A549 (cell line): ENCODE measurements around the gene SERPINF2. TPM values are rescaled to one million over a fixed set of nuclear protein-coding genes. Genes with fewer than 3 reads are reported as not detected.

Experiments used
- ATAC-seq, 2 experiments: fragments of 200-7000 bp in 1 of 2; fragments of >200 bp in 1 of 2; cut with Nextera tagmentation in 1 of 2; cut with Tn5 transposase in 1 of 2; 3 replicates each; pipeline versions ENCODE4 v1.8.0 to v1.9.1; 2018 to 2020; ENCODE audit warnings: mild to moderate bottlenecking in 1 of 2, moderate library complexity in 1 of 2
- CTCF ChIA-PET: fragments of 300-600 bp; sonication (Branson Sonifier 250); formaldehyde crosslinking; extraction: SDS; loops from one replicate; lab custom pipeline; 2021; ENCODE audit warnings: antibody characterized with exemption, inconsistent platforms; lab: Yijun Ruan, JAX
- POLR2A ChIA-PET: fragments of 350-600 bp; formaldehyde crosslinking; extraction: SDS; loops from one replicate; lab custom pipeline; 2021; ENCODE audit warnings: antibody characterized with exemption, inconsistent platforms; lab: Yijun Ruan, JAX
- DNase-seq, 2 experiments: peaks; one replicate each; pipeline versions ENCODE4 v3.0.0 to v3.0.0-alpha.2; 2011 to 2016; ENCODE audit warnings: low read depth in 1 of 2, low spot score in 1 of 2
- FAIRE-seq: peaks from 2 replicates; lab custom pipeline; 2011; peaks lifted over from hg19 to GRCh38; lab: Jason Lieb, UNC
- H3K27ac ChIP-seq, 2 experiments: fragments of >200 bp; sonication (Bioruptor Twin); formaldehyde crosslinking; 3 replicates each; pipeline ENCODE4 v1.5.1; 2016 to 2017
- H3K4me1 ChIP-seq: fragments of >200 bp; sonication (Bioruptor Twin); formaldehyde crosslinking; 3 replicates; pipeline ENCODE4 v1.6.1; 2016
- H3K4me2 ChIP-seq: fragments of >200 bp; sonication (Bioruptor Twin); formaldehyde crosslinking; 3 replicates; pipeline ENCODE4 v1.6.1; 2016
- H3K4me3 ChIP-seq: fragments of >200 bp; sonication (Bioruptor Twin); formaldehyde crosslinking; 3 replicates; pipeline ENCODE4 v1.5.1; 2016
- H3K9me3 ChIP-seq: fragments of >200 bp; sonication (Bioruptor Twin); formaldehyde crosslinking; 3 replicates; pipeline ENCODE4 v1.6.1; 2016
- BHLHE40 ChIP-seq: IDR thresholded peaks from 2 replicates; pipeline ENCODE4 v1.6.1; 2012; ENCODE audit warnings: low read depth, low read length, inconsistent platforms
- CBX2 ChIP-seq: fragments of 200-600 bp; sonication (generic); IDR thresholded peaks from 2 replicates; pipeline ENCODE4 v1.6.1; 2016; ENCODE audit warnings: low read depth, mild to moderate bottlenecking, borderline replicate concordance
- CBX8 ChIP-seq: fragments of 200-600 bp; sonication (generic); IDR thresholded peaks from 2 replicates; pipeline ENCODE4 v1.6.1; 2016
- CEBPB ChIP-seq, 2 experiments: fragments of >200 bp in 1 of 2; sonication (Bioruptor Twin) in 1 of 2; formaldehyde crosslinking in 1 of 2; IDR thresholded peaks; 2 replicates each; pipeline ENCODE4 v1.6.1; 2012 to 2016
- EP300 ChIP-seq, 2 experiments: fragments of >200 bp; sonication (Bioruptor Twin); formaldehyde crosslinking; IDR thresholded peaks; 2 replicates in 1 of 2; 3 replicates in 1 of 2; pipeline ENCODE4 v1.6.1; 2016 to 2017
- ESRRA ChIP-seq: fragments of 150-350 bp; IDR thresholded peaks from 2 replicates; pipeline ENCODE4 v1.6.1; 2014; ENCODE audit warnings: mild to moderate bottlenecking, low read length, borderline replicate concordance
- FOSB ChIP-seq: fragments of 250-450 bp; sonication (Bioruptor Pico); IDR thresholded peaks from 2 replicates; pipeline ENCODE4 v1.5.0; 2020; ENCODE audit warnings: mild to moderate bottlenecking, moderate library complexity
- HOXA7 ChIP-seq: fragments of 250-450 bp; sonication (Bioruptor Pico); IDR thresholded peaks from 2 replicates; pipeline ENCODE4 v1.5.0; 2020; ENCODE audit warnings: mild to moderate bottlenecking, moderate library complexity
- HOXB13 ChIP-seq: fragments of 250-450 bp; sonication (Bioruptor Pico); IDR thresholded peaks from 2 replicates; pipeline ENCODE4 v1.5.0; 2020; ENCODE audit warnings: low read depth, mild to moderate bottlenecking, moderate library complexity
- JUN ChIP-seq, 2 experiments: fragments of >200 bp; sonication (Bioruptor Twin); formaldehyde crosslinking; IDR thresholded peaks; 2 replicates in 1 of 2; 3 replicates in 1 of 2; pipeline ENCODE4 v1.6.1; 2016 to 2017
- JUNB ChIP-seq: fragments of >200 bp; sonication (Bioruptor Twin); formaldehyde crosslinking; IDR thresholded peaks from 2 replicates; pipeline ENCODE4 v1.6.1; 2016
- KDM1A ChIP-seq: fragments of 200-600 bp; sonication (generic); IDR thresholded peaks from 2 replicates; pipeline ENCODE4 v1.6.1; 2016; ENCODE audit warnings: low read depth, mild to moderate bottlenecking
- POLR2A ChIP-seq: IDR thresholded peaks from 2 replicates; pipeline ENCODE4 v1.6.1; 2012; ENCODE audit warnings: mild to moderate bottlenecking, low read length
- POLR2AphosphoS2 ChIP-seq: conservative IDR thresholded peaks from 2 replicates; pipeline ENCODE4 v1.6.1; 2012; ENCODE audit warnings: low read length, improper control_type of control experiment, inconsistent platforms
- RCOR1 ChIP-seq: fragments of 150-350 bp; IDR thresholded peaks from 2 replicates; pipeline ENCODE4 v1.6.1; 2014; ENCODE audit warnings: antibody characterized with exemption, low read length, low read depth
- RFX5 ChIP-seq: fragments of 450-650 bp; IDR thresholded peaks from 2 replicates; pipeline ENCODE4 v1.7.1; 2014; ENCODE audit warnings: antibody characterized with exemption, mild to moderate bottlenecking, moderate library complexity
- SMC3 ChIP-seq: fragments of >200 bp; sonication (Bioruptor Twin); formaldehyde crosslinking; IDR thresholded peaks from 3 replicates; pipeline ENCODE4 v1.6.1; 2018; ENCODE audit warnings: inconsistent platforms
- ZFP36 ChIP-seq: fragments of 450-650 bp; IDR thresholded peaks from 2 replicates; pipeline ENCODE4 v1.6.1; 2014; ENCODE audit warnings: borderline replicate concordance; ENCODE audit not compliant: partially characterized antibody
- ZNF302 ChIP-seq: fragments of 250-450 bp; sonication (Bioruptor Pico); IDR thresholded peaks from 2 replicates; pipeline ENCODE4 v1.9.0; 2021; ENCODE audit warnings: inconsistent platforms, mild to moderate bottlenecking, moderate library complexity
- WGBS: methylation state at CpG from one replicate; pipeline ENCODE4 v1.1.6; 2017; ENCODE audit errors: missing lambda C conversion rate; 5-methylcytosine and 5-hydroxymethylcytosine counted together
- polyA plus RNA-seq, 4 experiments: library from polyadenylated mRNA; depleted of rRNA in 3 of 4; stranded (reverse); fragments of >200 nt; fragmentation: RNase III in 1 of 4; extraction: RNeasy Plus Mini Kit Qiagen cat#74134 plus additional on column Dnase treatment in 1 of 4; gene quantifications; 2 replicates in 3 of 4; 3 replicates in 1 of 4; pipeline ENCODE4 v1.2.3, GENCODE V29; 2011 to 2017
- TF ChIP-seq, protein P1 (sequence below): fragments of >200 bp; sonication (Bioruptor Twin); formaldehyde crosslinking; IDR thresholded peaks from 3 replicates; pipeline ENCODE4 v1.5.1; 2016
- TF ChIP-seq, protein P2 (sequence below): fragments of 250-450 bp; sonication (Bioruptor Pico); IDR thresholded peaks from 2 replicates; pipeline ENCODE4 v1.5.0; 2020; ENCODE audit warnings: low read depth, mild to moderate bottlenecking, moderate library complexity
- TF ChIP-seq, protein P3 (sequence below): IDR thresholded peaks from 2 replicates; pipeline ENCODE4 v1.6.1; 2012
- TF ChIP-seq, protein P4 (sequence below): IDR thresholded peaks from 2 replicates; pipeline ENCODE4 v1.6.1; 2012; ENCODE audit warnings: low read depth, borderline replicate concordance
- TF ChIP-seq, protein P5 (sequence below): fragments of 250-450 bp; sonication (Bioruptor Pico); IDR thresholded peaks from 2 replicates; pipeline ENCODE4 v1.5.0; 2021; ENCODE audit warnings: mild to moderate bottlenecking, moderate library complexity, borderline replicate concordance

SERPINF2 gene
- polyA plus RNA-seq, 2 of the 4 experiments (the other 2 are of a cell fraction) = 2.1 to 2.9 TPM

DNA sequence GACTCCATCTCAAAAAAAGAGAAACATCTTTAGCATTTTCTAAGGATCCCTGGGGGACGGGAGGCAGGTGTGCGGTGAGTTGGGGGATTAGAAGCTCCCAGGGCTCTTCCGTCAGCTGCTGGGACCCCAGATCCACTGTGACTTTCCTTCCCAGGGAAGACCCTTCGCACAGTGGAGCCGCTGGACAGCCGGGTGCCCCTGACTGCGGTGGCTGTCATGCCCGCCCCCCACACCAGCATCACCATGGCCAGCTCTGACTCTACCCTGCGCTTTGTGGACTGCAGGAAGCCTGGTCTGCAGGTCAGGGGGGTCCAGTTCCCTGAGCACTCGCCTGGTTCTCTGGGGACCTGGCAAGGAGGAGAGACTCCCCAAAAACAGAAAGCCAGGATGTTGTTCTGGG is 7.3 kb upstream of the SERPINF2 start:
- CTCF ChIA-PET = interaction anchor here (0.8 to 1.5 kb wide), 3 partner anchors 14 to 290 kb away, joined by 3 to 4 read pairs (median 3); partner anchors contain the start of gene RTN4RL1
- H3K4me3 ChIP-seq = no peak overlapping the region
- FAIRE-seq = no peak
- ATAC-seq = no peak
- DNase-seq = no peak
- TF ChIP-seq RFX5 (no peak), CBX2 (no peak), JUNB (no peak), POLR2A (no peak), FOSB (no peak), CBX8 (no peak), BHLHE40 (no peak), POLR2AphosphoS2 (no peak), ZNF302 (CRISPR knock-in tag) (no peak), CEBPB (IDR thresholded peaks at IDR 0.05) (no peak), HOXA7 (CRISPR knock-in tag) (no peak)
- TF ChIP-seq, protein P1, sequence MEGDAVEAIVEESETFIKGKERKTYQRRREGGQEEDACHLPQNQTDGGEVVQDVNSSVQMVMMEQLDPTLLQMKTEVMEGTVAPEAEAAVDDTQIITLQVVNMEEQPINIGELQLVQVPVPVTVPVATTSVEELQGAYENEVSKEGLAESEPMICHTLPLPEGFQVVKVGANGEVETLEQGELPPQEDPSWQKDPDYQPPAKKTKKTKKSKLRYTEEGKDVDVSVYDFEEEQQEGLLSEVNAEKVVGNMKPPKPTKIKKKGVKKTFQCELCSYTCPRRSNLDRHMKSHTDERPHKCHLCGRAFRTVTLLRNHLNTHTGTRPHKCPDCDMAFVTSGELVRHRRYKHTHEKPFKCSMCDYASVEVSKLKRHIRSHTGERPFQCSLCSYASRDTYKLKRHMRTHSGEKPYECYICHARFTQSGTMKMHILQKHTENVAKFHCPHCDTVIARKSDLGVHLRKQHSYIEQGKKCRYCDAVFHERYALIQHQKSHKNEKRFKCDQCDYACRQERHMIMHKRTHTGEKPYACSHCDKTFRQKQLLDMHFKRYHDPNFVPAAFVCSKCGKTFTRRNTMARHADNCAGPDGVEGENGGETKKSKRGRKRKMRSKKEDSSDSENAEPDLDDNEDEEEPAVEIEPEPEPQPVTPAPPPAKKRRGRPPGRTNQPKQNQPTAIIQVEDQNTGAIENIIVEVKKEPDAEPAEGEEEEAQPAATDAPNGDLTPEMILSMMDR = no peak
- TF ChIP-seq, protein P2, sequence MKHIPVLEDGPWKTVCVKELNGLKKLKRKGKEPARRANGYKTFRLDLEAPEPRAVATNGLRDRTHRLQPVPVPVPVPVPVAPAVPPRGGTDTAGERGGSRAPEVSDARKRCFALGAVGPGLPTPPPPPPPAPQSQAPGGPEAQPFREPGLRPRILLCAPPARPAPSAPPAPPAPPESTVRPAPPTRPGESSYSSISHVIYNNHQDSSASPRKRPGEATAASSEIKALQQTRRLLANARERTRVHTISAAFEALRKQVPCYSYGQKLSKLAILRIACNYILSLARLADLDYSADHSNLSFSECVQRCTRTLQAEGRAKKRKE (CRISPR knock-in tag) = no peak
- TF ChIP-seq, protein P3, sequence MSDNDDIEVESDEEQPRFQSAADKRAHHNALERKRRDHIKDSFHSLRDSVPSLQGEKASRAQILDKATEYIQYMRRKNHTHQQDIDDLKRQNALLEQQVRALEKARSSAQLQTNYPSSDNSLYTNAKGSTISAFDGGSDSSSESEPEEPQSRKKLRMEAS = no peak
- TF ChIP-seq, protein P4, sequence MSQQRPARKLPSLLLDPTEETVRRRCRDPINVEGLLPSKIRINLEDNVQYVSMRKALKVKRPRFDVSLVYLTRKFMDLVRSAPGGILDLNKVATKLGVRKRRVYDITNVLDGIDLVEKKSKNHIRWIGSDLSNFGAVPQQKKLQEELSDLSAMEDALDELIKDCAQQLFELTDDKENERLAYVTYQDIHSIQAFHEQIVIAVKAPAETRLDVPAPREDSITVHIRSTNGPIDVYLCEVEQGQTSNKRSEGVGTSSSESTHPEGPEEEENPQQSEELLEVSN = no peak
- TF ChIP-seq, all 56 proteins: peak for 0
- POLR2A ChIA-PET = no interaction called here
- no peak overlapping the region; the same call in 2 of the 3 replicates for H3K4me2 ChIP-seq
- H3K9me3 ChIP-seq = no peaks in the 10 kb centered on the region
- H3K27ac ChIP-seq = peak overlapping the region in 1 of 2 experiments; percentile 84; a peak in 3 of 6 replicates
- H3K4me1 ChIP-seq = peaks cover 27% of the 10 kb centered on the region
- WGBS = 97% methylated on average over 10 of the region's 10 CpGs

DNA sequence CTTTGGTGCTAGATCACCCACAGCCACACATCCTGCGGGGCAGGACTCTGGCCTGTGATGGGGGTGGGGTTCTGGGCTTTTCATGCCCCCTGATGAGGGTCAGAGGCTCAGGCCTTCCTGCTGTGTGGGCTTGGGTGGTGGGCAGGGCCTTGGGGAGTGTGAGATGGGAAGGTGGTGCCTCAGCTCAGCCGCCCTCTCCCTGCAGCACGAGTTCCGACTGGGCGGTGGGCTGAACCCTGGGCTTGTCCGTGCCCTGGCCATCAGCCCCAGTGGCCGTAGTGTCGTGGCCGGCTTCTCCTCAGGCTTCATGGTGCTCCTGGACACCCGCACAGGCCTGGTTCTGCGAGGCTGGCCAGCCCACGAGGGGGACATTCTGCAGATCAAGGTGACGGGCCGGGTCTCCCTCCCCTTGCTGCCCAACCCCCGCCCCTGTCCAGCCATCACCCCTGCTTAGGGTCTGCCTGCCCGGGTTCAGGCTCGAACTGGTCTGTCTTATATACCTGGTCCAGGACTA is 6.8 kb upstream of the SERPINF2 start:
- DNase-seq (no peak), FAIRE-seq (no peak), ATAC-seq (peak; percentile 9 to 14; a peak in 3 of 6 replicates)
- H3K4me1 ChIP-seq = peaks cover 23% of the 10 kb centered on the region
- no peak overlapping the region for H3K4me3 ChIP-seq
- POLR2A ChIA-PET = no interaction called here
- CTCF ChIA-PET = interaction anchor here (0.8 to 1.9 kb wide), 8 partner anchors 14 to 289 kb away, joined by 3 to 12 read pairs (median 4); partner anchors contain the start of gene RTN4RL1
- 80% methylated on average over 13 of the region's 17 CpGs for WGBS
- H3K9me3 ChIP-seq = no peaks in the 10 kb centered on the region
- H3K27ac ChIP-seq = peak overlapping the region; percentile 53 to 84
- peak overlapping the region; percentile 75 for H3K4me2 ChIP-seq
- TF ChIP-seq, protein P4 = no peak
- TF ChIP-seq KDM1A = no peak
- no peak for TF ChIP-seq ESRRA
- no peak for TF ChIP-seq ZFP36
- TF ChIP-seq, protein P5, sequence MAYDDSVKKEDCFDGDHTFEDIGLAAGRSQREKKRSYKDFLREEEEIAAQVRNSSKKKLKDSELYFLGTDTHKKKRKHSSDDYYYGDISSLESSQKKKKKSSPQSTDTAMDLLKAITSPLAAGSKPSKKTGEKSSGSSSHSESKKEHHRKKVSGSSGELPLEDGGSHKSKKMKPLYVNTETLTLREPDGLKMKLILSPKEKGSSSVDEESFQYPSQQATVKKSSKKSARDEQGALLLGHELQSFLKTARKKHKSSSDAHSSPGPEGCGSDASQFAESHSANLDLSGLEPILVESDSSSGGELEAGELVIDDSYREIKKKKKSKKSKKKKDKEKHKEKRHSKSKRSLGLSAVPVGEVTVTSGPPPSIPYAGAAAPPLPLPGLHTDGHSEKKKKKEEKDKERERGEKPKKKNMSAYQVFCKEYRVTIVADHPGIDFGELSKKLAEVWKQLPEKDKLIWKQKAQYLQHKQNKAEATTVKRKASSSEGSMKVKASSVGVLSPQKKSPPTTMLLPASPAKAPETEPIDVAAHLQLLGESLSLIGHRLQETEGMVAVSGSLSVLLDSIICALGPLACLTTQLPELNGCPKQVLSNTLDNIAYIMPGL (CRISPR knock-in tag) = no peak
- TF ChIP-seq, protein P3 = no peak
- TF ChIP-seq EP300 (IDR thresholded peaks at IDR 0.05) = no peak
- no peak for TF ChIP-seq HOXB13 (CRISPR knock-in tag)
- no peak for TF ChIP-seq JUN (IDR thresholded peaks at IDR 0.05)
- TF ChIP-seq SMC3 = no peak
- no peak for TF ChIP-seq RCOR1
